ENCODE measurements around the gene TTC34. TPM values are rescaled to one million over a fixed set of nuclear protein-coding genes. Genes with fewer than 3 reads are reported as not detected.

Gene TTC34
- total and polyA plus RNA-seq, 5 donors from 2014 or later = 0.05 to 1.1 (median 0.13) TPM

GRCh38 chr1:2791027-2791760 lies 10.3 kb downstream of the TTC34 start:
- Mint-ChIP-seq H3K27me3 (peaks cover 30% of the 10 kb centered on the region), H3K27ac (no peak overlapping the region), H3K36me3 (no peaks in the 10 kb centered on the region), H3K9me3 (peaks cover 0 to 24% (median 8%) of the 10 kb centered on the region in 7 donors), H3K4me1 (peaks cover 0 to 13% (median 5%) of the 10 kb centered on the region in 4 donors), H3K4me3 (no peak overlapping the region)
- Histone ChIP-seq H3K4me1 (ENCODE audit: control insufficient read depth, insufficient read depth, low read length, poor library complexity, severe bottlenecking) (peaks cover 5% of the 10 kb centered on the region), H3K4me3 (ENCODE audit: low read depth, low read length) (no peak overlapping the region), H3K27ac (ENCODE audit: insufficient read depth, low read length, poor library complexity, severe bottlenecking) (no peak overlapping the region), H3K9me3 (ENCODE audit: control insufficient read depth in 2 of 2, low read length in 2 of 2) (peaks cover 19 to 26% of the 10 kb centered on the region in 2 experiments), H3K36me3 (ENCODE audit: control insufficient read depth, insufficient read depth, low read length) (no peaks in the 10 kb centered on the region), H3K27me3 (ENCODE audit: control insufficient read depth, insufficient read depth, low read length) (peaks cover 6% of the 10 kb centered on the region)
- DNase-seq (no peak), ATAC-seq (ENCODE audit: low read depth in 2 of 2) (no peak)

DNA sequence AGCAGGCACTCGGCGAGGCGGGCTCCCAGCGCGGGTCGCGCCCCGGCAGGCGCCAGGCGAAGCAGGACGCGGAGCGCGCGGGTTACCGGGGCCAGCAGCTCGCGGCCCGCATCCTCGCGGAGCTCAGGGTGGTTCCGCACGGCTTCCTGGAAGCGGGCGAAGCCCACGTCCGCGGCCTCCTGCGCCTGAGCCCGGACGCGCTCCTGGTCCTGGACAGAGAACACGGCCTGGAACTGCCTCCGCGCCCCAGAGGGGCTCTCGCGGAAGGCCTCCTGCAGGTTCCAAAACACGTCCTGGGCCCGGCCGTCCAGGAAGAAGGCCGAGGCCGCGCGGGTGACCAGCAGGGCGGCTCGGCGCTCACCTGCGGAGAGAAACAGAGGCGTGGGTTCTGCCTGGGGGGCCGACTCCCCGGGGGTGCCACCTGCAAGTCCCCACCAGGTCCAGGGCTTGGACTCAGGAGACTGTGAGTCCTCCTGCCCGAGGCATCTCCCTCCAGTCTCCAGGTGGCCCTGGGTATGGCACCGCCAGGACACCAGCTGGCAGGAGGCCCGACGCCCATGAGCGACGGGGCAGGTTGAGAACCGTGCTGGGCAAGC lies 11.4 kb downstream of the TTC34 start:
- no peaks in the 10 kb centered on the region for H3K36me3 ChIP-seq (ENCODE audit: control insufficient read depth, insufficient read depth, low read length)
- H3K27ac Mint-ChIP-seq = no peak overlapping the region
- ATAC-seq (ENCODE audit: low read depth in 2 of 2) (no peak), DNase-seq (no peak)
- H3K27me3 ChIP-seq (ENCODE audit: control insufficient read depth, insufficient read depth, low read length) = peaks cover 6% of the 10 kb centered on the region
- H3K4me3 Mint-ChIP-seq = no peak overlapping the region
- H3K4me1 Mint-ChIP-seq = peaks cover 0 to 13% (median 5%) of the 10 kb centered on the region in 4 donors
- H3K9me3 Mint-ChIP-seq = peaks cover 0 to 21% (median 6%) of the 10 kb centered on the region in 7 donors
- peaks cover 30% of the 10 kb centered on the region for H3K27me3 Mint-ChIP-seq
- H3K9me3 ChIP-seq (ENCODE audit: control insufficient read depth in 2 of 2, low read length in 2 of 2) = peaks cover 19 to 26% of the 10 kb centered on the region in 2 experiments
- no peaks in the 10 kb centered on the region for H3K36me3 Mint-ChIP-seq
- H3K4me1 ChIP-seq (ENCODE audit: control insufficient read depth, insufficient read depth, low read length, poor library complexity, severe bottlenecking) = peaks cover 5% of the 10 kb centered on the region
- no peak overlapping the region for H3K27ac ChIP-seq (ENCODE audit: insufficient read depth, low read length, poor library complexity, severe bottlenecking)
- H3K4me3 ChIP-seq (ENCODE audit: low read depth, low read length) = no peak overlapping the region

DNA sequence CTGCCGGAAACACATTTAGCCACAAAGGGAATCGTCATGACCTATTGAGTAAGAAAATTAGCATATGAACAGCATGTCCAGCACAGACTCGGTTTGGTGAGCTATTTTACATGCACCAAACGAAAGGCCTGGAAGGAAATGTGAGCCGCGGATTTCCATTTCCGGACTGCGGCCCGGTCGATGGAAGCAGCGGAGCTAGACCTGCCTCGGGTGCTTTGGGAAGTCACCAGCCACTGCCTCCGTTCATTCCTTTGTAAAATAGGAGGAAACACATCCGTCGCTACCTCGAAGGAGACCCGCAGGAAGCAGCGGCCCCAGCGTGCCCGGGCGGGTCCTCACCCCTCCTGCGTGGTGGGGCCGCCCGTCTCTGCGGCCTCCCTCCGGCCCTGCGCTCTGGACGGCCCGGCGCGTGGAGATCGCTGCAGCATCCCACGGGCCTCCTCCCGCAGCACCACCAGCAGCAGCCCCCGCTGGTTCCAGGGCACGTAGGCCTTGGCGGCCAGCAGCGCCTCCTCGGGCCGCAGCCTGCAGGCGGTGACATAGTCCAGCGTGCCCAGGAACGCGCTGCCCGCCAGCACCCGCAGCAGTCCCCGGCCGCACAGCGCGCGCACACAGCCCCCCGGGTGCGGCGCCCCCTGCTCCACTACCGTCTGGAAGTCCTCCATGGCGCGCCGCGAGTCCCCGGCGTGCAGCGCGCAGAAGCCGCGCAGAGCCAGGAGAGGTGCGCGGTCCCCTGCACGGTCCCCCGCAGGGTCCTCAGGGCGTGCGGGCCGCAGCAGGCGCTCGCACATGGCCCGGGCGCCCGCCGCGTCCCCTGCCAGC lies 12.1 kb downstream of the TTC34 start:
- Histone ChIP-seq H3K9me3 (ENCODE audit: control insufficient read depth in 2 of 2, low read length in 2 of 2) (peaks cover 15 to 20% of the 10 kb centered on the region in 2 experiments), H3K4me3 (ENCODE audit: low read depth, low read length) (no peak overlapping the region), H3K27me3 (ENCODE audit: control insufficient read depth, insufficient read depth, low read length) (peaks cover 6% of the 10 kb centered on the region), H3K36me3 (ENCODE audit: control insufficient read depth, insufficient read depth, low read length) (no peaks in the 10 kb centered on the region), H3K4me1 (ENCODE audit: control insufficient read depth, insufficient read depth, low read length, poor library complexity, severe bottlenecking) (peaks cover 5% of the 10 kb centered on the region), H3K27ac (ENCODE audit: insufficient read depth, low read length, poor library complexity, severe bottlenecking) (no peak overlapping the region)
- Mint-ChIP-seq H3K4me3 (peak overlapping the region in 1 of 4 donors; percentile 39), H3K36me3 (no peaks in the 10 kb centered on the region), H3K27ac (no peak overlapping the region), H3K9me3 (peaks cover 0 to 18% (median 4%) of the 10 kb centered on the region in 7 donors), H3K27me3 (peaks cover 30% of the 10 kb centered on the region), H3K4me1 (peaks cover 0 to 13% (median 5%) of the 10 kb centered on the region in 4 donors)
- ATAC-seq (ENCODE audit: low read depth in 2 of 2) (no peak), DNase-seq (peak in 1 of 3 donors; percentile 4)

GRCh38 chr1:2788506-2789163 lies 12.9 kb downstream of the TTC34 start:
- Histone ChIP-seq H3K27me3 (ENCODE audit: control insufficient read depth, insufficient read depth, low read length) (peaks cover 6% of the 10 kb centered on the region), H3K4me3 (ENCODE audit: low read depth, low read length) (no peak overlapping the region), H3K9me3 (ENCODE audit: control insufficient read depth in 2 of 2, low read length in 2 of 2) (peaks cover 9 to 13% of the 10 kb centered on the region in 2 experiments), H3K36me3 (ENCODE audit: control insufficient read depth, insufficient read depth, low read length) (no peaks in the 10 kb centered on the region), H3K4me1 (ENCODE audit: control insufficient read depth, insufficient read depth, low read length, poor library complexity, severe bottlenecking) (peaks cover 5% of the 10 kb centered on the region), H3K27ac (ENCODE audit: insufficient read depth, low read length, poor library complexity, severe bottlenecking) (no peak overlapping the region)
- Mint-ChIP-seq H3K9me3 (peaks cover 0 to 15% (median 3%) of the 10 kb centered on the region in 7 donors), H3K27ac (no peak overlapping the region), H3K36me3 (no peaks in the 10 kb centered on the region), H3K4me3 (peak overlapping the region in 1 of 4 donors; percentile 39), H3K4me1 (peaks cover 0 to 13% (median 5%) of the 10 kb centered on the region in 4 donors), H3K27me3 (peaks cover 25% of the 10 kb centered on the region)
- DNase-seq (no peak), ATAC-seq (ENCODE audit: low read depth in 2 of 2) (no peak)

DNA sequence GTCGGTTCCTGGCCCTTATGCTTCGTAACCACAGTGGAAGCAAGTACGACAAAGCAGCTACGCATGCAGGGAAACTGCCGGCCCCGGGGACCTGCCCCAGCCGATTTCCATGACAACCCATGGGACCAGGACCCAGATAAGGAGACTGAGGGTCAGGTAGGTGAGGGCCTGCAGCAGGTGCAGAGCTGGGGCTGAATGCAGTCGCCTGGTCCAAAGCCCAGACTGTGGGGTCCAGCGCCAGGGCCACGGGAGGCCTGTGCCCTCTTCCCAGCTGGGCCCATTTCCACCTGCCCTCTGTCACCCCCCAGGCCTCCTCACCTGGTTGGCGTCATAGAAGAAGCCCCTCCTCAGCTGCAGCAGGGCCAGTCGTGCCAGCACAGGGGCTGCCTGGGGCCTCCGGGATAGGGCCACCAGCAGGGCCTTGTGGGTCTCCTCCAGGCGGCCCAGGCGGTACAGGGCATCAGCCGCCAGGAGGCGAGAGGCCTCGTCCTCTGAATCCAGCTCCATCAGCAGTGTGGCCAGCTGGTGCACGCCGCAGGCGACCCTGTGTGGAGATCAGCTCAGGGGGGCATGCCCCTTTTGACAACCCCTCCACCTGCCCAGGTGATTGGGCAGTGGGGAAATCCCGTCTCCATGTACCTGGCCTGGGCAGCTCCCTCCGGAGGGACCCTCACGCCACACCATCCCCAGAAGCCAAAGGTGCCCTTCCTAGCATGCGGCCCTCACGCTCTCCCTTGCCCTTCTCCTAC lies 14.2 kb downstream of the TTC34 start:
- H3K27ac ChIP-seq (ENCODE audit: insufficient read depth, low read length, poor library complexity, severe bottlenecking) = no peak overlapping the region
- DNase-seq = no peak

GRCh38 chr1:2786329-2787162 lies 14.9 kb downstream of the TTC34 start:
- Histone ChIP-seq H3K27ac (ENCODE audit: insufficient read depth, low read length, poor library complexity, severe bottlenecking) (no peak overlapping the region), H3K4me3 (ENCODE audit: low read depth, low read length) (no peak overlapping the region), H3K4me1 (ENCODE audit: control insufficient read depth, insufficient read depth, low read length, poor library complexity, severe bottlenecking) (peaks cover 5% of the 10 kb centered on the region), H3K36me3 (ENCODE audit: control insufficient read depth, insufficient read depth, low read length) (no peaks in the 10 kb centered on the region), H3K27me3 (ENCODE audit: control insufficient read depth, insufficient read depth, low read length) (peaks cover 4% of the 10 kb centered on the region), H3K9me3 (ENCODE audit: control insufficient read depth in 2 of 2, low read length in 2 of 2) (peaks cover 13 to 16% of the 10 kb centered on the region in 2 experiments)
- ATAC-seq (ENCODE audit: low read depth in 2 of 2) (peak in 1 of 2 donors; percentile 53), DNase-seq (peak; percentile 45 to 61 (median 49))
- H3K4me3 Mint-ChIP-seq = no peak overlapping the region
- H3K4me1 Mint-ChIP-seq = peaks cover 0 to 13% (median 5%) of the 10 kb centered on the region in 4 donors
- H3K9me3 Mint-ChIP-seq = peaks cover 0 to 14% (median 6%) of the 10 kb centered on the region in 7 donors
- H3K36me3 Mint-ChIP-seq = peaks cover 4% of the 10 kb centered on the region
- peaks cover 21% of the 10 kb centered on the region for H3K27me3 Mint-ChIP-seq
- H3K27ac Mint-ChIP-seq = no peak overlapping the region

More for the DNA sequence above, 14.2 kb downstream of the TTC34 start:
- Mint-ChIP-seq H3K36me3 (no peaks in the 10 kb centered on the region), H3K27me3 (peaks cover 24% of the 10 kb centered on the region), H3K4me1 (peaks cover 0 to 13% (median 5%) of the 10 kb centered on the region in 4 donors), H3K27ac (no peak overlapping the region), H3K9me3 (peaks cover 0 to 10% (median 6%) of the 10 kb centered on the region in 7 donors), H3K4me3 (no peak overlapping the region)
- Histone ChIP-seq H3K4me1 (ENCODE audit: control insufficient read depth, insufficient read depth, low read length, poor library complexity, severe bottlenecking) (peaks cover 5% of the 10 kb centered on the region), H3K36me3 (ENCODE audit: control insufficient read depth, insufficient read depth, low read length) (no peaks in the 10 kb centered on the region), H3K27me3 (ENCODE audit: control insufficient read depth, insufficient read depth, low read length) (peaks cover 4% of the 10 kb centered on the region), H3K9me3 (ENCODE audit: control insufficient read depth in 2 of 2, low read length in 2 of 2) (peaks cover 10 to 13% of the 10 kb centered on the region in 2 experiments), H3K4me3 (ENCODE audit: low read depth, low read length) (no peak overlapping the region)
- no peak for ATAC-seq (ENCODE audit: low read depth in 2 of 2)

Data from CD4-positive, CD25-positive, alpha-beta regulatory T cell (primary cell).